PFSK-1 (cell line): ENCODE measurements around the gene DNAH10.

Source experiments
- FOXP2 ChIP-seq: optimal IDR thresholded peaks from 2 replicates; pipeline ENCODE3; 2011; ENCODE audit warnings: borderline replicate concordance, control low read depth, inconsistent platforms; ENCODE audit not compliant: insufficient read depth; ENCODE audit errors: extremely low read length, extremely low read depth
- POLR2AphosphoS5 ChIP-seq: IDR thresholded peaks from 2 replicates; pipeline ENCODE4 v1.6.1; 2012; ENCODE audit warnings: low read depth, mild to moderate bottlenecking, control low read depth, low read length, moderate library complexity
- REST ChIP-seq, 2 experiments: IDR thresholded peaks; 2 replicates each; pipeline versions ENCODE4 v1.6.1 to v1.8.0; 2011 to 2012; ENCODE audit warnings: low read depth in 2 of 2, low read length in 2 of 2, control low read depth in 1 of 2, inconsistent platforms in 1 of 2, mild to moderate bottlenecking in 1 of 2, moderate library complexity in 1 of 2; ENCODE audit not compliant: insufficient read depth in 1 of 2
- SIN3A ChIP-seq: IDR thresholded peaks from 2 replicates; pipeline ENCODE4 v1.6.1; 2012; ENCODE audit warnings: mild to moderate bottlenecking, low read length, moderate library complexity, borderline replicate concordance; ENCODE audit not compliant: insufficient read depth
- TAF1 ChIP-seq: IDR thresholded peaks from 2 replicates; pipeline ENCODE4 v1.6.1; 2012; ENCODE audit warnings: low read length, control low read depth, borderline replicate concordance; ENCODE audit not compliant: insufficient read depth

DNAH10 gene

GRCh38 chr12:123846340-123846739 is 84.2 kb downstream of the DNAH10 start:
- TF ChIP-seq FOXP2 (no peak), SIN3A (no peak), POLR2AphosphoS5 (no peak), REST (IDR thresholded peaks at IDR 0.05; ENCODE audit: insufficient read depth in 1 of 2, low read depth in 2 of 2, low read length in 2 of 2) (no peak), TAF1 (no peak)

- no peak for TF ChIP-seq POLR2AphosphoS5
- TF ChIP-seq TAF1, result no peak
- TF ChIP-seq FOXP2, result no peak
- TF ChIP-seq SIN3A, result no peak
- no peak for TF ChIP-seq REST (IDR thresholded peaks at IDR 0.05; ENCODE audit: insufficient read depth in 1 of 2, low read depth in 2 of 2, low read length in 2 of 2)
Measured at GRCh38 chr12:123847019-123847418, 84.9 kb downstream of the DNAH10 start.

- TF ChIP-seq FOXP2 (no peak), POLR2AphosphoS5 (no peak), SIN3A (no peak), REST (IDR thresholded peaks at IDR 0.05; ENCODE audit: insufficient read depth in 1 of 2, low read depth in 2 of 2, low read length in 2 of 2) (no peak), TAF1 (no peak)
Measured at GRCh38 chr12:123847876-123848275, 85.8 kb downstream of the DNAH10 start.

GRCh38 chr12:123849517-123849916 is 87.4 kb downstream of the DNAH10 start:
- TF ChIP-seq REST (IDR thresholded peaks at IDR 0.05; ENCODE audit: insufficient read depth in 1 of 2, low read depth in 2 of 2, low read length in 2 of 2), result no peak
- TF ChIP-seq TAF1, result no peak
- no peak for TF ChIP-seq SIN3A
- no peak for TF ChIP-seq POLR2AphosphoS5
- TF ChIP-seq FOXP2, result no peak
